ENCODE data around the gene TEX29. TPM values are rescaled to one million over a fixed set of nuclear protein-coding genes. Genes with fewer than 3 reads are reported as not detected.

The TEX29 gene
- total RNA-seq, 3 donors from 2014 or later, result 0.64 TPM; not detected in 2

DNA sequence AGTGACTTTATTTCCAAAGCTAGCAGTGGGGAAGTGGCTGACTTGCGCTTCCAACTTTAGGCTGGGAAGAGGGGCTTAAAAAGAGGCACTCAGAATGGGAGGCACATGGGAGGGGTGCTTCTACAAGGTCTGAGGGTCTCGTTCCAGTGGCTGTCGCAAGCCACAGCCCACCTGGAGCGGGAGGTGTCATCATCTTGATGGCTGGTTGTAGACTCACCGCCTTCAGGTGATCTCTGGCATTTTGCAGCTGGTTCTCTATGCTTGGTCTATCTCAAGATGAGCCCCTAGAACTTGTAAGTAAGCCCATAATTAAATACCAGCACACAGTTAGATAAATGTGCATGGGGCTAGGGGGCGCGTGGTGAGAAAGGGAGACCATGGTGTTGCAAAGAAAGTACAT is 9.2 kb downstream of the TEX29 start:
- Histone ChIP-seq H3K27me3 (no peaks in the 10 kb centered on the region), H3K9me3 (peaks cover 0 to 4% of the 10 kb centered on the region in 2 donors), H3K4me3 (no peak overlapping the region), H3K27ac (no peak overlapping the region), H3K36me3 (no peaks in the 10 kb centered on the region), H3K4me1 (no peaks in the 10 kb centered on the region)
- no peak for DNase-seq (ENCODE audit: low spot score in 2 of 2)
- intact Hi-C loops (cut with DNase I; ENCODE audit: low total_unique reads), result loop anchor here (5.0 kb wide), 1 partner anchor 1373 kb away; no protein-coding TSS in a partner anchor
- TF ChIP-seq, protein P1, sequence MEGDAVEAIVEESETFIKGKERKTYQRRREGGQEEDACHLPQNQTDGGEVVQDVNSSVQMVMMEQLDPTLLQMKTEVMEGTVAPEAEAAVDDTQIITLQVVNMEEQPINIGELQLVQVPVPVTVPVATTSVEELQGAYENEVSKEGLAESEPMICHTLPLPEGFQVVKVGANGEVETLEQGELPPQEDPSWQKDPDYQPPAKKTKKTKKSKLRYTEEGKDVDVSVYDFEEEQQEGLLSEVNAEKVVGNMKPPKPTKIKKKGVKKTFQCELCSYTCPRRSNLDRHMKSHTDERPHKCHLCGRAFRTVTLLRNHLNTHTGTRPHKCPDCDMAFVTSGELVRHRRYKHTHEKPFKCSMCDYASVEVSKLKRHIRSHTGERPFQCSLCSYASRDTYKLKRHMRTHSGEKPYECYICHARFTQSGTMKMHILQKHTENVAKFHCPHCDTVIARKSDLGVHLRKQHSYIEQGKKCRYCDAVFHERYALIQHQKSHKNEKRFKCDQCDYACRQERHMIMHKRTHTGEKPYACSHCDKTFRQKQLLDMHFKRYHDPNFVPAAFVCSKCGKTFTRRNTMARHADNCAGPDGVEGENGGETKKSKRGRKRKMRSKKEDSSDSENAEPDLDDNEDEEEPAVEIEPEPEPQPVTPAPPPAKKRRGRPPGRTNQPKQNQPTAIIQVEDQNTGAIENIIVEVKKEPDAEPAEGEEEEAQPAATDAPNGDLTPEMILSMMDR (IDR thresholded peaks at IDR 0.05), result no peak
- TF ChIP-seq POLR2AphosphoS5 (IDR thresholded peaks at IDR 0.05), result no peak
- no peak for TF ChIP-seq POLR2A (IDR thresholded peaks at IDR 0.05)

DNA sequence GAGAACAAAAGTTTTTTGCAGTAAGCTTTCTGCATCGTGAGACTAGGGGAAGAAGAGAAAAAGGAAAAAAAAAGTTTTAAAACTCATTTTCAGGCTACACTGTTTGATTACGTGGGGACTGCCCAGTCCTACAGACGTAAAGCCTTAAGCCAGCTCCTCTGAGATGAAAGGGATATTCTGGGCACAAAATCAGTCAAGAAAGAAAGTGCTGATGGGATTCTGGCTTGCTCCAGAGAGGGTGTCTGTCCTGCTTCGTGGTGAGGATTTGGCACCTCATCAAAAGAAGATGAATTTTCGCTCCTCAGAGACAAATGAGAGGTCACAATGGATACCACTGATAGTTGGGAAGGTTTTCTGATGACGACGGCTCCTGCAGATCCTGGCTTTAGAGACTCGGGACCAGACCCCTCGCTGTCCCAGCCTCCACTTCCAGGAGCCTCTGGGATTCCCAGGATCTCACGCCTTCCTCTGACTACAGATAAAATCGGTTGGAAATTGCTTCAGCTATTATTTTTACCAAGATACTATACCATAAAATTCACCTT is 9.7 kb downstream of the TEX29 start:
- H3K36me3 ChIP-seq, result no peaks in the 10 kb centered on the region
- H3K27ac ChIP-seq, result no peak overlapping the region
- H3K4me3 ChIP-seq, result no peak overlapping the region
- no peaks in the 10 kb centered on the region for H3K27me3 ChIP-seq
- H3K4me1 ChIP-seq, result no peaks in the 10 kb centered on the region
- no peak for TF ChIP-seq POLR2AphosphoS5 (IDR thresholded peaks at IDR 0.05)
- TF ChIP-seq, protein P1 (IDR thresholded peaks at IDR 0.05), result no peak
- no peak for TF ChIP-seq POLR2A (IDR thresholded peaks at IDR 0.05)
- intact Hi-C loops (cut with DNase I; ENCODE audit: low total_unique reads), result loop anchor here (5.0 kb wide), 1 partner anchor 1372 kb away; no protein-coding TSS in a partner anchor
- DNase-seq (ENCODE audit: low spot score in 2 of 2), result no peak
- H3K9me3 ChIP-seq, result peaks cover 0 to 4% of the 10 kb centered on the region in 2 donors

DNA sequence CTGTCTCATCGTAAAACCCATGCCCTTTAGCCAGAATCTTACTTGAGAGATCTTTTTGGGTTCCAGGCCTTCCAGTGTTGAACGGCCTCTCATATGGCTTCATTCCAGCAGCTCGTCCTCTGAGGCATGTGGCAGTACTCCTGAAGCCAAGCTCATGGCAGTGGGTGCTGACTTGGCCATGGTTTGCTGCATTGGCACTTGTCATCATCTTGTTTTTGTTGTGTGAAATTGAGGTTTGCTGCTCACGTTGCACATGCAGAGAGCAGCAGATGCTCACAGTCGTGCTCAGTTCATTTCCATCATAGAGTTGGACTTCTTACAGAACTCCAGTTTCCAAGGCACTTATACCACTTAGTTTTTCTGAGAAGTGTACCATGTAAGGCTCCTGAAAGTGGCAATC is 14.9 kb downstream of the TEX29 start:
- no peaks in the 10 kb centered on the region for H3K27me3 ChIP-seq
- H3K36me3 ChIP-seq, result no peaks in the 10 kb centered on the region
- DNase-seq (ENCODE audit: low spot score in 2 of 2), result no peak
- no peak overlapping the region for H3K27ac ChIP-seq
- intact Hi-C loops (cut with DNase I; ENCODE audit: low total_unique reads), result no loop called here
- TF ChIP-seq, protein P1 (IDR thresholded peaks at IDR 0.05), result no peak
- TF ChIP-seq POLR2AphosphoS5 (IDR thresholded peaks at IDR 0.05), result no peak
- no peak for TF ChIP-seq POLR2A (IDR thresholded peaks at IDR 0.05)
- no peak overlapping the region for H3K4me3 ChIP-seq
- peaks cover 0 to 4% of the 10 kb centered on the region in 2 donors for H3K9me3 ChIP-seq
- no peaks in the 10 kb centered on the region for H3K4me1 ChIP-seq

DNA sequence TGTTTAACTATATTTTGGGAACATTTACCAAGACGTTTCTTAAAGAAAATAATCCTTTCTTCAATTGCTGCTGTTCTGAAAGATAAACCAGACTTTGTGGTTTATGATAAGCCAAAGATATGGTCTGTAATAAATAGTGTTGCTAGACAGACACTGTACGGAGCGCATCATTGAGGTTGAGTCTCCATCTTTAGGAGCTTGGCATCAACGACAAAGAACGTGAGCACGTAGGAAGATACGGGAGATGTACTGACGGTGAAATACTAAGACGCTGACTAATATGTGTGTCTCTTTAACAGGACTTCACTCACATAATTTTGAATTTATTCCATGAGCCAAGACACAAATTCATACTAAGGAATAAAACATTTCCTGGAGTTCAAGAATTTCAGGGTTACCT is 16.2 kb downstream of the TEX29 start:
- peaks cover 0 to 4% of the 10 kb centered on the region in 2 donors for H3K9me3 ChIP-seq
- H3K27me3 ChIP-seq, result no peaks in the 10 kb centered on the region
- no peak overlapping the region for H3K4me3 ChIP-seq
- no peaks in the 10 kb centered on the region for H3K36me3 ChIP-seq
- no peak overlapping the region for H3K27ac ChIP-seq
- DNase-seq (ENCODE audit: low spot score in 2 of 2), result no peak
- intact Hi-C loops (cut with DNase I; ENCODE audit: low total_unique reads), result no loop called here
- TF ChIP-seq, protein P1 (IDR thresholded peaks at IDR 0.05), result no peak
- TF ChIP-seq POLR2AphosphoS5 (IDR thresholded peaks at IDR 0.05) (no peak), POLR2A (IDR thresholded peaks at IDR 0.05) (no peak)
- H3K4me1 ChIP-seq, result no peaks in the 10 kb centered on the region

DNA sequence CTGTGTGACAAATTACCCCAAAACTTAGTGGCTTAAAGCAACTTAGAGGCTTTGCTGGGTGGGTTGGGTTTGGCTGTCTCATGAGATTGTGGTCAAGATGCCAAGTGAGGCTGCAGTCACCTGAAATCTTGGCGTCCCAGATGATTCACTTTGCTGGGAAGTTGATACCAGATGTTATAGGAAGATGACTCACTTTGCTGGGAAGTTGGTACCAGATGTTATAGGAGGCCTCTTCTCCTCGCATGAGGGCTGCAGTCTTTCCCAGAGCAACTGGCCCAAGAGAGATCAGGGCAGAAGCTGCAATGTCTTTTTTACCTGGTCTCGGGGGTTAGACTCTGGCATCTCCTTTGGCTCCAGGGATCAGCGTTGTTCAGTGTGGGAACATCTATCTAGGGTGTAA is 16.8 kb downstream of the TEX29 start:
- no peak for DNase-seq (ENCODE audit: low spot score in 2 of 2)
- Histone ChIP-seq H3K36me3 (no peaks in the 10 kb centered on the region), H3K4me1 (no peaks in the 10 kb centered on the region), H3K27ac (no peak overlapping the region), H3K4me3 (no peak overlapping the region), H3K27me3 (no peaks in the 10 kb centered on the region), H3K9me3 (peaks cover 0 to 4% of the 10 kb centered on the region in 2 donors)
- intact Hi-C loops (cut with DNase I; ENCODE audit: low total_unique reads), result no loop called here
- TF ChIP-seq POLR2A (IDR thresholded peaks at IDR 0.05) (no peak), POLR2AphosphoS5 (IDR thresholded peaks at IDR 0.05) (no peak)
- TF ChIP-seq, protein P1 (IDR thresholded peaks at IDR 0.05), result no peak
